Parathyroid adenoma (tissue), 2 donors: ENCODE measurements around the gene TANC1.

Source experiments
- H2AFZ ChIP-seq: fragments of 300-600 bp; sonication (generic); one replicate; pipeline ENCODE4 v1.7.0; 2017; ENCODE audit warnings: antibody characterized with exemption, mild to moderate bottlenecking
- H3K27ac ChIP-seq: fragments of 300-600 bp; sonication (generic); one replicate; pipeline ENCODE4 v1.7.0; 2017
- H3K27me3 ChIP-seq: fragments of 300-600 bp; sonication (generic); one replicate; pipeline ENCODE4 v1.7.0; 2017; ENCODE audit warnings: low read length; ENCODE audit not compliant: control insufficient read depth, insufficient read depth
- H3K36me3 ChIP-seq: fragments of 300-600 bp; sonication (generic); one replicate; pipeline ENCODE4 v1.7.0; 2017; ENCODE audit warnings: low read length; ENCODE audit not compliant: control insufficient read depth, insufficient read depth
- H3K4me1 ChIP-seq: fragments of 300-600 bp; sonication (generic); one replicate; pipeline ENCODE4 v1.7.0; 2017; ENCODE audit warnings: control low read depth
- H3K4me2 ChIP-seq: fragments of 300-600 bp; sonication (generic); one replicate; pipeline ENCODE4 v1.7.0; 2017; ENCODE audit warnings: low read length
- H3K4me3 ChIP-seq: fragments of 300-600 bp; sonication (generic); one replicate; pipeline ENCODE4 v1.7.0; 2017; ENCODE audit warnings: low read depth, low read length
- H3K79me2 ChIP-seq: fragments of 300-600 bp; sonication (generic); one replicate; pipeline ENCODE4 v1.7.0; 2017; ENCODE audit warnings: control low read depth
- H3K9ac ChIP-seq: fragments of 300-600 bp; sonication (generic); one replicate; pipeline ENCODE4 v1.7.0; 2017; ENCODE audit warnings: mild to moderate bottlenecking
- H3K9me3 ChIP-seq: fragments of 300-600 bp; sonication (generic); one replicate; pipeline ENCODE4 v1.7.0; 2017; ENCODE audit warnings: low read length; ENCODE audit not compliant: control insufficient read depth
- CTCF ChIP-seq: fragments of 300-600 bp; sonication (generic); IDR thresholded peaks from one replicate; pipeline ENCODE4 v1.7.0; 2017; ENCODE audit warnings: antibody characterized with exemption, mild to moderate bottlenecking
- donor health status: primary hyperparathyroidism.

The TANC1 gene

GRCh38 chr2:159067971-159068370 lies 99.5 kb downstream of the TANC1 start:
- H2AFZ ChIP-seq = no peak overlapping the region
- H3K4me1 ChIP-seq = peaks cover 11% of the 10 kb centered on the region
- no peaks in the 10 kb centered on the region for H3K36me3 ChIP-seq
- H3K9me3 ChIP-seq = no peaks in the 10 kb centered on the region
- H3K4me3 ChIP-seq = no peak overlapping the region
- H3K27ac ChIP-seq = no peak overlapping the region
- no peak for TF ChIP-seq CTCF
- no peaks in the 10 kb centered on the region for H3K79me2 ChIP-seq
- H3K27me3 ChIP-seq = no peaks in the 10 kb centered on the region
- H3K9ac ChIP-seq = no peak overlapping the region
- no peak overlapping the region for H3K4me2 ChIP-seq

- no peak for TF ChIP-seq CTCF
- Histone ChIP-seq H3K36me3 (no peaks in the 10 kb centered on the region), H3K27ac (no peak overlapping the region), H3K4me2 (no peak overlapping the region), H3K27me3 (no peaks in the 10 kb centered on the region), H3K9me3 (no peaks in the 10 kb centered on the region), H3K79me2 (no peaks in the 10 kb centered on the region), H3K4me1 (peaks cover 15% of the 10 kb centered on the region), H3K9ac (no peak overlapping the region), H3K4me3 (no peak overlapping the region), H2AFZ (no peak overlapping the region)
These were observed 100.8 kb downstream of the TANC1 start for GRCh38 chr2:159069229-159069628.

- no peak for TF ChIP-seq CTCF
These were observed 101.8 kb downstream of the TANC1 start for GRCh38 chr2:159070235-159070634.

GRCh38 chr2:159071190-159071915 lies 102.9 kb downstream of the TANC1 start:
- Histone ChIP-seq H3K4me3 (no peak overlapping the region), H3K27me3 (no peaks in the 10 kb centered on the region), H3K4me2 (no peak overlapping the region), H3K27ac (no peak overlapping the region), H3K9ac (no peak overlapping the region), H3K79me2 (no peaks in the 10 kb centered on the region), H2AFZ (no peak overlapping the region), H3K9me3 (no peaks in the 10 kb centered on the region), H3K4me1 (peaks cover 12% of the 10 kb centered on the region), H3K36me3 (no peaks in the 10 kb centered on the region)
- no peak for TF ChIP-seq CTCF

More at GRCh38 chr2:159070235-159070634, 101.8 kb downstream of the TANC1 start:
- Histone ChIP-seq H3K9ac (no peak overlapping the region), H3K4me1 (peaks cover 6% of the 10 kb centered on the region), H3K27ac (no peak overlapping the region), H3K9me3 (no peaks in the 10 kb centered on the region), H3K36me3 (no peaks in the 10 kb centered on the region), H3K4me2 (no peak overlapping the region), H3K27me3 (no peaks in the 10 kb centered on the region), H3K4me3 (no peak overlapping the region), H2AFZ (no peak overlapping the region), H3K79me2 (no peaks in the 10 kb centered on the region)

- Histone ChIP-seq H3K79me2 (no peaks in the 10 kb centered on the region), H3K4me2 (no peak overlapping the region), H3K4me3 (no peak overlapping the region), H3K9ac (no peak overlapping the region), H3K36me3 (no peaks in the 10 kb centered on the region), H3K4me1 (peaks cover 13% of the 10 kb centered on the region), H2AFZ (no peak overlapping the region), H3K9me3 (no peaks in the 10 kb centered on the region), H3K27me3 (no peaks in the 10 kb centered on the region), H3K27ac (no peak overlapping the region)
- TF ChIP-seq CTCF = no peak
These were observed 104.4 kb downstream of the TANC1 start for GRCh38 chr2:159072795-159073194.
